ENCODE data around the gene ITGA5.

The ITGA5 gene

GRCh38 chr12:54447917-54448316, 28.9 kb upstream of the ITGA5 start:
- H3K9me3 ChIP-seq (ENCODE audit: control insufficient read depth, low read length), result no peaks in the 10 kb centered on the region
- H3K36me3 ChIP-seq (ENCODE audit: control insufficient read depth, insufficient read depth, low read length), result no peaks in the 10 kb centered on the region
- DNase-seq, result no peak
- H3K27ac ChIP-seq (ENCODE audit: insufficient read depth, low read length, poor library complexity, severe bottlenecking), result no peak overlapping the region
- no peak overlapping the region for H3K4me3 ChIP-seq (ENCODE audit: insufficient read depth, low read depth, low read length, poor library complexity, severe bottlenecking)
- no peaks in the 10 kb centered on the region for H3K27me3 ChIP-seq (replicated peaks; ENCODE audit: control insufficient read depth, insufficient read depth, low read length, poor library complexity, severe bottlenecking)
- no peaks in the 10 kb centered on the region for H3K4me1 ChIP-seq (ENCODE audit: control insufficient read depth, insufficient read depth, low read length, poor library complexity, severe bottlenecking)

GRCh38 chr12:54444206-54444605, 25.1 kb upstream of the ITGA5 start:
- H3K27ac ChIP-seq (ENCODE audit: insufficient read depth, low read length, poor library complexity, severe bottlenecking), result no peak overlapping the region
- DNase-seq, result no peak
- no peaks in the 10 kb centered on the region for H3K27me3 ChIP-seq (replicated peaks; ENCODE audit: control insufficient read depth, insufficient read depth, low read length, poor library complexity, severe bottlenecking)
- H3K36me3 ChIP-seq (ENCODE audit: control insufficient read depth, insufficient read depth, low read length), result no peaks in the 10 kb centered on the region
- H3K4me1 ChIP-seq (ENCODE audit: control insufficient read depth, insufficient read depth, low read length, poor library complexity, severe bottlenecking), result no peaks in the 10 kb centered on the region
- no peak overlapping the region for H3K4me3 ChIP-seq (ENCODE audit: insufficient read depth, low read depth, low read length, poor library complexity, severe bottlenecking)
- H3K9me3 ChIP-seq (ENCODE audit: control insufficient read depth, low read length), result no peaks in the 10 kb centered on the region

- DNase-seq, result no peak
- Histone ChIP-seq H3K4me1 (ENCODE audit: control insufficient read depth, insufficient read depth, low read length, poor library complexity, severe bottlenecking) (no peaks in the 10 kb centered on the region), H3K27ac (ENCODE audit: insufficient read depth, low read length, poor library complexity, severe bottlenecking) (no peak overlapping the region), H3K36me3 (ENCODE audit: control insufficient read depth, insufficient read depth, low read length) (no peaks in the 10 kb centered on the region), H3K9me3 (ENCODE audit: control insufficient read depth, low read length) (no peaks in the 10 kb centered on the region), H3K27me3 (replicated peaks; ENCODE audit: control insufficient read depth, insufficient read depth, low read length, poor library complexity, severe bottlenecking) (no peaks in the 10 kb centered on the region), H3K4me3 (ENCODE audit: insufficient read depth, low read depth, low read length, poor library complexity, severe bottlenecking) (no peak overlapping the region)
Observed at GRCh38 chr12:54443446-54443845, 24.4 kb upstream of the ITGA5 start.

- no peaks in the 10 kb centered on the region for H3K4me1 ChIP-seq (ENCODE audit: control insufficient read depth, insufficient read depth, low read length, poor library complexity, severe bottlenecking)
- no peaks in the 10 kb centered on the region for H3K36me3 ChIP-seq (ENCODE audit: control insufficient read depth, insufficient read depth, low read length)
- no peaks in the 10 kb centered on the region for H3K9me3 ChIP-seq (ENCODE audit: control insufficient read depth, low read length)
- no peak for DNase-seq
- no peak overlapping the region for H3K27ac ChIP-seq (ENCODE audit: insufficient read depth, low read length, poor library complexity, severe bottlenecking)
- H3K4me3 ChIP-seq (ENCODE audit: insufficient read depth, low read depth, low read length, poor library complexity, severe bottlenecking), result no peak overlapping the region
- no peaks in the 10 kb centered on the region for H3K27me3 ChIP-seq (replicated peaks; ENCODE audit: control insufficient read depth, insufficient read depth, low read length, poor library complexity, severe bottlenecking)
Observed at GRCh38 chr12:54442961-54443360, 23.9 kb upstream of the ITGA5 start.

- Histone ChIP-seq H3K27me3 (replicated peaks; ENCODE audit: control insufficient read depth, insufficient read depth, low read length, poor library complexity, severe bottlenecking) (no peaks in the 10 kb centered on the region), H3K4me3 (ENCODE audit: insufficient read depth, low read depth, low read length, poor library complexity, severe bottlenecking) (no peak overlapping the region)
Observed at GRCh38 chr12:54442099-54442498, 23.0 kb upstream of the ITGA5 start.

GRCh38 chr12:54439521-54440255, 20.6 kb upstream of the ITGA5 start:
- H3K36me3 ChIP-seq (ENCODE audit: control insufficient read depth, insufficient read depth, low read length), result no peaks in the 10 kb centered on the region
- no peaks in the 10 kb centered on the region for H3K27me3 ChIP-seq (replicated peaks; ENCODE audit: control insufficient read depth, insufficient read depth, low read length, poor library complexity, severe bottlenecking)
- H3K9me3 ChIP-seq (ENCODE audit: control insufficient read depth, low read length), result no peaks in the 10 kb centered on the region
- no peak overlapping the region for H3K27ac ChIP-seq (ENCODE audit: insufficient read depth, low read length, poor library complexity, severe bottlenecking)
- no peaks in the 10 kb centered on the region for H3K4me1 ChIP-seq (ENCODE audit: control insufficient read depth, insufficient read depth, low read length, poor library complexity, severe bottlenecking)
- no peak overlapping the region for H3K4me3 ChIP-seq (ENCODE audit: insufficient read depth, low read depth, low read length, poor library complexity, severe bottlenecking)
- DNase-seq, result no peak

More at GRCh38 chr12:54442099-54442498, 23.0 kb upstream of the ITGA5 start:
- Histone ChIP-seq H3K36me3 (ENCODE audit: control insufficient read depth, insufficient read depth, low read length) (no peaks in the 10 kb centered on the region), H3K9me3 (ENCODE audit: control insufficient read depth, low read length) (no peaks in the 10 kb centered on the region), H3K4me1 (ENCODE audit: control insufficient read depth, insufficient read depth, low read length, poor library complexity, severe bottlenecking) (no peaks in the 10 kb centered on the region), H3K27ac (ENCODE audit: insufficient read depth, low read length, poor library complexity, severe bottlenecking) (no peak overlapping the region)
- DNase-seq, result no peak

GRCh38 chr12:54439096-54439495, 20.0 kb upstream of the ITGA5 start:
- Histone ChIP-seq H3K27me3 (replicated peaks; ENCODE audit: control insufficient read depth, insufficient read depth, low read length, poor library complexity, severe bottlenecking) (no peaks in the 10 kb centered on the region), H3K27ac (ENCODE audit: insufficient read depth, low read length, poor library complexity, severe bottlenecking) (no peak overlapping the region), H3K9me3 (ENCODE audit: control insufficient read depth, low read length) (no peaks in the 10 kb centered on the region), H3K36me3 (ENCODE audit: control insufficient read depth, insufficient read depth, low read length) (no peaks in the 10 kb centered on the region), H3K4me1 (ENCODE audit: control insufficient read depth, insufficient read depth, low read length, poor library complexity, severe bottlenecking) (no peaks in the 10 kb centered on the region), H3K4me3 (ENCODE audit: insufficient read depth, low read depth, low read length, poor library complexity, severe bottlenecking) (no peak overlapping the region)
- DNase-seq, result no peak

GRCh38 chr12:54438517-54438916, 19.5 kb upstream of the ITGA5 start:
- no peak for DNase-seq

GRCh38 chr12:54437697-54438096, 18.6 kb upstream of the ITGA5 start:
- Histone ChIP-seq H3K4me1 (ENCODE audit: control insufficient read depth, insufficient read depth, low read length, poor library complexity, severe bottlenecking) (peaks cover 5% of the 10 kb centered on the region), H3K27me3 (replicated peaks; ENCODE audit: control insufficient read depth, insufficient read depth, low read length, poor library complexity, severe bottlenecking) (no peaks in the 10 kb centered on the region), H3K9me3 (ENCODE audit: control insufficient read depth, low read length) (no peaks in the 10 kb centered on the region), H3K27ac (ENCODE audit: insufficient read depth, low read length, poor library complexity, severe bottlenecking) (no peak overlapping the region), H3K4me3 (ENCODE audit: insufficient read depth, low read depth, low read length, poor library complexity, severe bottlenecking) (no peak overlapping the region), H3K36me3 (ENCODE audit: control insufficient read depth, insufficient read depth, low read length) (no peaks in the 10 kb centered on the region)
- DNase-seq, result no peak

More at GRCh38 chr12:54438517-54438916, 19.5 kb upstream of the ITGA5 start:
- Histone ChIP-seq H3K4me3 (ENCODE audit: insufficient read depth, low read depth, low read length, poor library complexity, severe bottlenecking) (no peak overlapping the region), H3K4me1 (ENCODE audit: control insufficient read depth, insufficient read depth, low read length, poor library complexity, severe bottlenecking) (no peaks in the 10 kb centered on the region), H3K9me3 (ENCODE audit: control insufficient read depth, low read length) (no peaks in the 10 kb centered on the region), H3K27me3 (replicated peaks; ENCODE audit: control insufficient read depth, insufficient read depth, low read length, poor library complexity, severe bottlenecking) (no peaks in the 10 kb centered on the region), H3K27ac (ENCODE audit: insufficient read depth, low read length, poor library complexity, severe bottlenecking) (no peak overlapping the region), H3K36me3 (ENCODE audit: control insufficient read depth, insufficient read depth, low read length) (no peaks in the 10 kb centered on the region)

- no peak overlapping the region for H3K4me3 ChIP-seq (ENCODE audit: insufficient read depth, low read depth, low read length, poor library complexity, severe bottlenecking)
- no peak for DNase-seq
- H3K4me1 ChIP-seq (ENCODE audit: control insufficient read depth, insufficient read depth, low read length, poor library complexity, severe bottlenecking), result peaks cover 9% of the 10 kb centered on the region
- no peaks in the 10 kb centered on the region for H3K36me3 ChIP-seq (ENCODE audit: control insufficient read depth, insufficient read depth, low read length)
- no peak overlapping the region for H3K27ac ChIP-seq (ENCODE audit: insufficient read depth, low read length, poor library complexity, severe bottlenecking)
- H3K27me3 ChIP-seq (replicated peaks; ENCODE audit: control insufficient read depth, insufficient read depth, low read length, poor library complexity, severe bottlenecking), result no peaks in the 10 kb centered on the region
- H3K9me3 ChIP-seq (ENCODE audit: control insufficient read depth, low read length), result no peaks in the 10 kb centered on the region
Observed at GRCh38 chr12:54437243-54437642, 18.2 kb upstream of the ITGA5 start.
